Skeletal muscle satellite cell (primary cell): ENCODE data around the gene SLC13A3.
A peak's percentile ranks its signal among the peaks of the same experiment; 100 is the strongest.

Experiments used
- H3K27me3 ChIP-seq: 2 replicates; pipeline ENCODE4 v1.7.0; 2013; ENCODE audit warnings: low read length; ENCODE audit not compliant: control insufficient read depth, insufficient read depth
- H3K36me3 ChIP-seq: 2 replicates; pipeline ENCODE4 v1.7.0; 2013; ENCODE audit warnings: mild to moderate bottlenecking, control low read depth, low read length; ENCODE audit not compliant: insufficient read depth
- H3K4me1 ChIP-seq: 2 replicates; pipeline ENCODE4 v1.7.0; 2013; ENCODE audit warnings: low read length; ENCODE audit not compliant: control insufficient read depth, insufficient read depth
- H3K4me2 ChIP-seq: 2 replicates; pipeline ENCODE4 v1.7.0; 2013; ENCODE audit warnings: mild to moderate bottlenecking, low read length
- H3K4me3 ChIP-seq: 2 replicates; pipeline ENCODE4 v1.7.0; 2013; ENCODE audit warnings: low read length
- H3K9ac ChIP-seq: 2 replicates; pipeline ENCODE4 v1.7.0; 2013; ENCODE audit warnings: mild to moderate bottlenecking, low read depth, low read length, moderate library complexity
- H3K9me3 ChIP-seq: replicated peaks from 2 replicates; pipeline ENCODE4 v1.7.0; 2013; ENCODE audit warnings: mild to moderate bottlenecking, control low read depth, low read length

SLC13A3 gene

GRCh38 chr20:46520976-46521579 is 130.2 kb downstream of the SLC13A3 start:
- H3K36me3 ChIP-seq, result no peaks in the 10 kb centered on the region
- no peak overlapping the region for H3K4me2 ChIP-seq
- no peak overlapping the region for H3K9ac ChIP-seq
- no peak overlapping the region for H3K4me3 ChIP-seq
- H3K4me1 ChIP-seq, result no peaks in the 10 kb centered on the region
- H3K9me3 ChIP-seq, result no peaks in the 10 kb centered on the region
- H3K27me3 ChIP-seq, result peaks cover 7% of the 10 kb centered on the region

GRCh38 chr20:46520540-46520939 is 130.7 kb downstream of the SLC13A3 start:
- H3K9ac ChIP-seq, result no peak overlapping the region
- H3K9me3 ChIP-seq, result no peaks in the 10 kb centered on the region

GRCh38 chr20:46519471-46520068 is 131.7 kb downstream of the SLC13A3 start:
- Histone ChIP-seq H3K4me2 (no peak overlapping the region), H3K4me3 (no peak overlapping the region), H3K27me3 (peaks cover 7% of the 10 kb centered on the region), H3K4me1 (no peaks in the 10 kb centered on the region), H3K9me3 (no peaks in the 10 kb centered on the region), H3K36me3 (no peaks in the 10 kb centered on the region), H3K9ac (no peak overlapping the region)

More at GRCh38 chr20:46520540-46520939, 130.7 kb downstream of the SLC13A3 start:
- H3K27me3 ChIP-seq, result peaks cover 7% of the 10 kb centered on the region
- H3K4me3 ChIP-seq, result no peak overlapping the region
- no peaks in the 10 kb centered on the region for H3K36me3 ChIP-seq
- no peaks in the 10 kb centered on the region for H3K4me1 ChIP-seq
- H3K4me2 ChIP-seq, result no peak overlapping the region

DNA sequence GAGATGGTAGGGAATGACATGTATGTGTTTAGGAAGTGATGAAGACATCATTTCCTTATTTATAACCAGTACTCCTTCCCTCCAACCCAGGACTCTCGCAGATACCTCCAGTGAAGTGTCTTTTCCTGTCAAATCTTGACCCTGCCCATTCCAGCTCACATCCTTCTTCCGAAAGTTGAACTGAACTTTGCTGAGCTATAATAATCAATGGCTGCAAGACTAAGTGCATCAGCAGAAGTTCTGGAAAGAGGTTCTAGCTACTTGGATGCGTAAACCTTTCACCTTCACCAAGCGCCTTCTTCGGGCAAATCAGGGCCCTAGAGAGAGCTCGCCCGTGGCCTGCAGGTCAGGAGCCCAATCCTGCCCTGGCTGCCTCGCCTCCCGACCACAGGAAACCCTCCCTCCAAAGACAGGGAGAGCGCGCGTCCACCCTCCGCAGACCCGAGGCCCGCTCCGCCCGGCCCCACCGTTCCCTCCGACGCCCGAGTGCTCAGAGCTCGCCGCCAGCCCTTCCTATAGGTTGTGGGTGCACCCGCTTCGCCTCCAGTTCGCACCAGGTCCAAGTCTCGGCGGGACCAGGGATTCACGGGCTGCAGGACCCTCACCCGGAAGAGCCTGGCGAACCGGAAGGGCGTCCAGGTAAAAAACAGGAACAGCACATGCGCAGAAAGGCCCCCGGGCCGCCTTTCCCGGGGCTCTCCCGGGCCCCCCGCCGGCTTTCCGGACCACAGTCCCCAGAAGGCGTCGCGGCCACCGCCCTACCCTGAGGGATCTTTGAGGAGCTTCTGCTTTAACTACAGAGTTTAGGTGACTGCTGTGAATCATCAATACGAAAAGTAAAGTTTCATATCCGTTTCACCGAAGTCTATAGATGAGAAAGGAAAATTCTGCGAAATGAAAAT is 138.1 kb downstream of the SLC13A3 start, which contains the start of gene ZNF334:
TSS of gene ZNF334 (minus strand) at position 617 of the 902 bp plus-strand sequence. CDS start 1,457 bp downstream, outside the sequence.
- peak within 1 kb of the TSS; percentile 89 for H3K4me3 ChIP-seq
- no peaks in the 10 kb centered on the region for H3K9me3 ChIP-seq
- H3K4me1 ChIP-seq, result peaks cover 4% of the 10 kb centered on the region
- H3K27me3 ChIP-seq, result peaks cover 7% of the 10 kb centered on the region
- no peaks in the 10 kb centered on the region for H3K36me3 ChIP-seq
- H3K9ac ChIP-seq, result peak within 1 kb of the TSS; percentile 79
- peak within 1 kb of the TSS; percentile 89 for H3K4me2 ChIP-seq

- H3K4me1 ChIP-seq, result peaks cover 4% of the 10 kb centered on the region
These were observed 141.7 kb downstream of the SLC13A3 start for GRCh38 chr20:46509523-46509922.

More at GRCh38 chr20:46509523-46509922, 141.7 kb downstream of the SLC13A3 start:
- no peak overlapping the region for H3K4me3 ChIP-seq
- no peak overlapping the region for H3K9ac ChIP-seq
- no peaks in the 10 kb centered on the region for H3K9me3 ChIP-seq
- H3K4me2 ChIP-seq, result no peak overlapping the region
- H3K27me3 ChIP-seq, result no peaks in the 10 kb centered on the region
- no peaks in the 10 kb centered on the region for H3K36me3 ChIP-seq
